Neuronal stem cell (in vitro differentiated cells): ENCODE data around the gene THAP10.

ENCODE experiments used
- DNase-seq: peaks from one replicate; pipeline ENCODE4 v3.0.0-alpha.2; 2013; ENCODE audit warnings: low spot score
- H2AFZ ChIP-seq: one replicate; pipeline ENCODE4 v1.6.1; 2013; ENCODE audit warnings: mild to moderate bottlenecking, low read length, inconsistent platforms
- H2AK5ac ChIP-seq: 2 replicates; pipeline ENCODE4 v1.6.1; 2013; ENCODE audit warnings: low read depth, mild to moderate bottlenecking, inconsistent platforms, low read length, moderate library complexity, mixed read lengths
- H2BK120ac ChIP-seq: 2 replicates; pipeline ENCODE4 v1.6.1; 2013; ENCODE audit warnings: low read depth, mild to moderate bottlenecking, inconsistent platforms, low read length, moderate library complexity, mixed read lengths
- H2BK12ac ChIP-seq: one replicate; pipeline ENCODE4 v1.6.1; 2013; ENCODE audit warnings: low read length, inconsistent platforms
- H2BK15ac ChIP-seq: 2 replicates; pipeline ENCODE4 v1.6.1; 2013; ENCODE audit warnings: mild to moderate bottlenecking, low read length, inconsistent platforms, mixed read lengths
- H2BK5ac ChIP-seq: one replicate; pipeline ENCODE4 v1.6.1; 2013; ENCODE audit warnings: inconsistent platforms, mild to moderate bottlenecking, low read length, moderate library complexity
- H3K14ac ChIP-seq: one replicate; pipeline ENCODE4 v1.6.1; 2013; ENCODE audit warnings: low read length, inconsistent platforms
- H3K18ac ChIP-seq: 2 replicates; pipeline ENCODE4 v1.6.1; 2013; ENCODE audit warnings: low read length, inconsistent platforms
- H3K23ac ChIP-seq: 2 replicates; pipeline ENCODE4 v1.6.1; 2013; ENCODE audit warnings: low read depth, mild to moderate bottlenecking, mixed read lengths, low read length, inconsistent platforms; ENCODE audit not compliant: poor library complexity
- H3K27ac ChIP-seq: replicated peaks from 3 replicates; pipeline ENCODE4 v1.5.1; 2013; ENCODE audit warnings: low read length, inconsistent platforms
- H3K27me3 ChIP-seq, 3 experiments: 2 replicates each; pipeline ENCODE4 v1.6.1; 2013; ENCODE audit warnings: low read length in 3 of 3, mild to moderate bottlenecking in 2 of 3, inconsistent platforms in 1 of 3, low read depth in 1 of 3, mixed read lengths in 1 of 3, moderate library complexity in 1 of 3; ENCODE audit not compliant: control insufficient read depth in 3 of 3, insufficient read depth in 3 of 3
- H3K36me3 ChIP-seq, 2 donors: replicated peaks in 1 of 2; 2 replicates each; pipeline ENCODE4 v1.6.1; 2013; ENCODE audit warnings: low read length in 2 of 2; ENCODE audit not compliant: control insufficient read depth in 2 of 2, insufficient read depth in 2 of 2
- H3K4ac ChIP-seq: 2 replicates; pipeline ENCODE4 v1.6.1; 2013; ENCODE audit warnings: inconsistent platforms, mild to moderate bottlenecking, low read length, moderate library complexity
- H3K4me1 ChIP-seq, 2 donors: 1 replicate in 1 of 2; 2 replicates in 1 of 2; pipeline ENCODE4 v1.6.1; 2013; ENCODE audit warnings: low read length in 2 of 2, low read depth in 1 of 2; ENCODE audit not compliant: control insufficient read depth in 2 of 2, insufficient read depth in 1 of 2
- H3K4me2 ChIP-seq: one replicate; pipeline ENCODE4 v1.6.1; 2013; ENCODE audit warnings: mild to moderate bottlenecking, low read length, inconsistent platforms; ENCODE audit not compliant: insufficient read depth, poor library complexity, severe bottlenecking
- H3K4me3 ChIP-seq, 2 donors: 2 replicates each; pipeline ENCODE4 v1.5.1; 2013; ENCODE audit warnings: low read length in 2 of 2, mild to moderate bottlenecking in 2 of 2, inconsistent platforms in 1 of 2, moderate library complexity in 1 of 2
- H3K79me1 ChIP-seq: one replicate; pipeline ENCODE4 v1.6.1; 2013; ENCODE audit warnings: low read depth, mild to moderate bottlenecking, inconsistent platforms, low read length, moderate library complexity
- H3K9ac ChIP-seq: one replicate; pipeline ENCODE4 v1.6.1; 2013; ENCODE audit warnings: mild to moderate bottlenecking, low read depth, low read length, inconsistent platforms; ENCODE audit not compliant: poor library complexity
- H3K9me3 ChIP-seq, 2 donors: replicated peaks in 1 of 2; 2 replicates each; pipeline versions ENCODE3 to v1.6.1; 2013; ENCODE audit warnings: low read length in 2 of 2, mild to moderate bottlenecking in 2 of 2, inconsistent platforms in 1 of 2, low read depth in 1 of 2, mixed read lengths in 1 of 2, moderate library complexity in 1 of 2; ENCODE audit not compliant: control insufficient read depth in 2 of 2, insufficient read depth in 1 of 2
- H4K8ac ChIP-seq: one replicate; pipeline ENCODE4 v1.6.1; 2013; ENCODE audit warnings: low read depth, mild to moderate bottlenecking, inconsistent platforms, low read length, moderate library complexity
- H4K91ac ChIP-seq: one replicate; pipeline ENCODE4 v1.6.1; 2013; ENCODE audit warnings: low read length, low read depth, mild to moderate bottlenecking, inconsistent platforms; ENCODE audit not compliant: poor library complexity
- WGBS, 2 donors: extraction: QIAGEN DNeasy Blood & Tissue Kit; methylation state at CpG; one replicate each; pipeline ENCODE4 v1.1.7; 2013; ENCODE audit warnings: missing lambda C conversion rate in 2 of 2, mixed read lengths in 1 of 2; ENCODE audit not compliant: insufficient read length in 2 of 2, insufficient replicate concordance in 1 of 2; ENCODE audit errors: extremely low coverage in 2 of 2; 5-methylcytosine and 5-hydroxymethylcytosine counted together

THAP10 gene

GRCh38 chr15:70912187-70912586 lies 20.0 kb upstream of the THAP10 start:
- Histone ChIP-seq H3K27ac (no peak overlapping the region), H2AFZ (no peak overlapping the region), H3K4ac (no peak overlapping the region), H3K36me3 (peaks cover 7 to 27% of the 10 kb centered on the region in 2 donors), H2BK120ac (no peak overlapping the region), H2BK5ac (no peak overlapping the region), H2BK12ac (no peak overlapping the region), H4K8ac (no peak overlapping the region), H3K14ac (no peak overlapping the region), H3K4me1 (no peaks in the 10 kb centered on the region), H4K91ac (no peak overlapping the region), H3K9ac (no peak overlapping the region), H3K79me1 (no peaks in the 10 kb centered on the region), H2AK5ac (no peak overlapping the region), H3K18ac (no peak overlapping the region), H3K4me3 (no peak overlapping the region), H3K27me3 (no peaks in the 10 kb centered on the region), H3K23ac (no peak overlapping the region), H3K9me3 (peaks cover 2 to 14% of the 10 kb centered on the region in 2 donors), H2BK15ac (no peak overlapping the region), H3K4me2 (no peak overlapping the region)
- WGBS, 2 donors, result no CpG with 5 or more reads among the region's 1 CpG
- no peak for DNase-seq

- Histone ChIP-seq H2AK5ac (no peak overlapping the region), H4K8ac (no peak overlapping the region), H3K9me3 (peaks cover 2 to 16% of the 10 kb centered on the region in 2 donors), H2BK15ac (no peak overlapping the region), H3K79me1 (no peaks in the 10 kb centered on the region), H3K18ac (no peak overlapping the region), H3K4ac (no peak overlapping the region), H3K27ac (no peak overlapping the region), H2BK120ac (no peak overlapping the region), H2BK5ac (no peak overlapping the region), H3K9ac (no peak overlapping the region), H3K23ac (no peak overlapping the region), H3K4me1 (no peaks in the 10 kb centered on the region), H3K27me3 (no peaks in the 10 kb centered on the region), H3K4me2 (no peak overlapping the region), H2AFZ (no peak overlapping the region), H4K91ac (no peak overlapping the region), H3K36me3 (peaks cover 11 to 37% of the 10 kb centered on the region in 2 donors), H3K4me3 (no peak overlapping the region), H2BK12ac (no peak overlapping the region), H3K14ac (no peak overlapping the region)
- DNase-seq, result no peak
- no CpG with 5 or more reads among the region's 1 CpG for WGBS, 2 donors
Observed at GRCh38 chr15:70910958-70911357, 18.7 kb upstream of the THAP10 start.

DNA sequence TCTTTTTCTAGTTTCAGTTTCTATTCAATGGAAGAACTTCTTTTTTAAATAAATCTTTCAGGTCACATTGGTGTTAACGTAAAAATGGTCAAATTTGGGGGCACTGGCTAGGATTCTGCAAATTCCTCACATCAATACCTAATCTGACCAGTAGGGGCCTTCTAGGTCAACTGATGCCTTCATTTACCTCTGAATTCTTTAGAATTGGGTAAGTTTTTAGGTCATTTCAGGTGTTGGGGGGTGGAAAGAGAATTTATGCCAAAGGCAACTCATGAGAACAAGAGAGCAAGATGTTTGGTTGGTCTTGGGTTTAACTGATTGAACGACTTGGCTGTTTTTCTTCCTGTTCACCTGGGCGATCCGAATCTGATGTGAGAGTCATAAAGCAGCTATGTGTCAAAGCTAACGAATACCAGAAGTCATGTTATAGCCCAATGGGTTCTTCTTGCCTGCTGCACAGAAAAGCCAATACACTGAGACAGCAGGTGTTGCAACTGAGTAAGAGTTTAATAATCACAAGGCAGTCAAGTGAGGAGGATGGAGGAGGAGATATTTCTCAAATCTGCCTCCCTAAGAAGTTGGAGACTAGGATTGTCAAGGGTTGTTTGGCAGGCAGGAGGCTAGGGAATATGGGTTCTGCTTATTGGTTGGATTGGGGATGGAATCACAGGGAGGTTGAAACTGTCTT lies 15.7 kb upstream of the THAP10 start:
- H2BK12ac ChIP-seq, result no peak overlapping the region
- no peak overlapping the region for H3K14ac ChIP-seq
- no peak for DNase-seq
- H3K9ac ChIP-seq, result no peak overlapping the region
- H3K4me2 ChIP-seq, result no peak overlapping the region
- H3K18ac ChIP-seq, result no peak overlapping the region
- H3K36me3 ChIP-seq, result peaks cover 11 to 47% of the 10 kb centered on the region in 2 donors
- H3K27ac ChIP-seq, result no peak overlapping the region
- H3K27me3 ChIP-seq, result no peaks in the 10 kb centered on the region
- H3K4me1 ChIP-seq, result no peaks in the 10 kb centered on the region
- H3K4ac ChIP-seq, result no peak overlapping the region
- WGBS, 2 donors, result no CpG with 5 or more reads among the region's 5 CpGs
- no peak overlapping the region for H3K23ac ChIP-seq
- no peak overlapping the region for H4K8ac ChIP-seq
- no peak overlapping the region for H2AFZ ChIP-seq
- no peak overlapping the region for H4K91ac ChIP-seq
- no peak overlapping the region for H2AK5ac ChIP-seq
- H3K79me1 ChIP-seq, result no peaks in the 10 kb centered on the region
- H2BK15ac ChIP-seq, result no peak overlapping the region
- H2BK120ac ChIP-seq, result no peak overlapping the region
- H3K4me3 ChIP-seq, result no peak overlapping the region
- peaks cover 2 to 16% of the 10 kb centered on the region in 2 donors for H3K9me3 ChIP-seq
- no peak overlapping the region for H2BK5ac ChIP-seq

- Histone ChIP-seq H3K4me1 (no peaks in the 10 kb centered on the region), H2BK5ac (no peak overlapping the region), H4K91ac (no peak overlapping the region), H3K4me3 (no peak overlapping the region), H2BK120ac (no peak overlapping the region), H3K4me2 (no peak overlapping the region), H3K27ac (no peak overlapping the region), H3K23ac (no peak overlapping the region), H4K8ac (no peak overlapping the region), H3K9me3 (peaks cover 2 to 16% of the 10 kb centered on the region in 2 donors), H3K27me3 (no peaks in the 10 kb centered on the region), H3K9ac (no peak overlapping the region), H2AFZ (no peak overlapping the region), H2BK12ac (no peak overlapping the region), H3K18ac (no peak overlapping the region), H2AK5ac (no peak overlapping the region), H3K14ac (no peak overlapping the region), H3K4ac (no peak overlapping the region), H3K79me1 (no peaks in the 10 kb centered on the region), H3K36me3 (peaks cover 11 to 50% of the 10 kb centered on the region in 2 donors), H2BK15ac (no peak overlapping the region)
- no peak for DNase-seq
Observed at GRCh38 chr15:70906842-70907241, 14.6 kb upstream of the THAP10 start.
